ENCODE data around the gene CLEC12A. TPM values are rescaled to one million over a fixed set of nuclear protein-coding genes. Genes with fewer than 3 reads are reported as not detected.

Gene CLEC12A
- total and polyA plus RNA-seq, 10 donors: 5.4 to 59.5 (median 24.3) TPM

- Histone ChIP-seq H3K27me3 (replicated peaks in 1 of 7) (peaks cover 0 to 4% (median 0%) of the 10 kb centered on the region in 7 donors), H3K4me3 (peak within 1 kb of the TSS in 1 of 8 donors; percentile 22), H3K4me1 (peaks cover 0 to 9% (median 0%) of the 10 kb centered on the region in 6 donors), H3K36me3 (no peaks in the 10 kb centered on the region), H3K9me3 (peaks cover 0 to 6% (median 0%) of the 10 kb centered on the region in 8 donors), H3K27ac (peak within 1 kb of the TSS in 4 of 8 donors; percentile 5 to 47 (median 23))
- TF ChIP-seq POLR2A (IDR thresholded peaks at IDR 0.05): no peak
- TF ChIP-seq, protein P1, sequence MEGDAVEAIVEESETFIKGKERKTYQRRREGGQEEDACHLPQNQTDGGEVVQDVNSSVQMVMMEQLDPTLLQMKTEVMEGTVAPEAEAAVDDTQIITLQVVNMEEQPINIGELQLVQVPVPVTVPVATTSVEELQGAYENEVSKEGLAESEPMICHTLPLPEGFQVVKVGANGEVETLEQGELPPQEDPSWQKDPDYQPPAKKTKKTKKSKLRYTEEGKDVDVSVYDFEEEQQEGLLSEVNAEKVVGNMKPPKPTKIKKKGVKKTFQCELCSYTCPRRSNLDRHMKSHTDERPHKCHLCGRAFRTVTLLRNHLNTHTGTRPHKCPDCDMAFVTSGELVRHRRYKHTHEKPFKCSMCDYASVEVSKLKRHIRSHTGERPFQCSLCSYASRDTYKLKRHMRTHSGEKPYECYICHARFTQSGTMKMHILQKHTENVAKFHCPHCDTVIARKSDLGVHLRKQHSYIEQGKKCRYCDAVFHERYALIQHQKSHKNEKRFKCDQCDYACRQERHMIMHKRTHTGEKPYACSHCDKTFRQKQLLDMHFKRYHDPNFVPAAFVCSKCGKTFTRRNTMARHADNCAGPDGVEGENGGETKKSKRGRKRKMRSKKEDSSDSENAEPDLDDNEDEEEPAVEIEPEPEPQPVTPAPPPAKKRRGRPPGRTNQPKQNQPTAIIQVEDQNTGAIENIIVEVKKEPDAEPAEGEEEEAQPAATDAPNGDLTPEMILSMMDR (IDR thresholded peaks at IDR 0.05 in 8 of 11, conservative IDR thresholded peaks at IDR 0.05 in 3 of 11): no peak
- no peak for TF ChIP-seq POLR2AphosphoS5 (IDR thresholded peaks at IDR 0.05)
- DNase-seq: peak; percentile 73
- WGBS, 5 donors: 77 to 92% (median 87%) methylated on average over 14 of the region's 14 CpGs
- intact Hi-C loops (cut with DNase I; ENCODE audit: low total_unique reads): loop anchor here (5.0 kb wide), 1 partner anchor 107 kb away; no protein-coding TSS in a partner anchor
Measured at GRCh38 chr12:10030446-10030845, 59.2 kb downstream of the CLEC12A start, which contains the start of gene CLEC9A. TSS of gene CLEC9A (plus strand) at chr12:10030682. CDS start at chr12:10052688, 22,006 bp downstream.

- TF ChIP-seq POLR2AphosphoS5 (IDR thresholded peaks at IDR 0.05) (no peak), POLR2A (IDR thresholded peaks at IDR 0.05) (no peak)
- TF ChIP-seq, protein P1 (IDR thresholded peaks at IDR 0.05 in 8 of 11, conservative IDR thresholded peaks at IDR 0.05 in 3 of 11): no peak
- no peak for DNase-seq
- H3K4me3 ChIP-seq: no peak overlapping the region
- H3K4me1 ChIP-seq: peaks cover 0 to 9% (median 0%) of the 10 kb centered on the region in 6 donors
- 45 to 61% (median 55%) methylated on average over 4 of the region's 4 CpGs for WGBS, 5 donors
- H3K36me3 ChIP-seq: no peaks in the 10 kb centered on the region
- H3K9me3 ChIP-seq: peaks cover 0 to under 1% (median 0%) of the 10 kb centered on the region in 8 donors
- H3K27me3 ChIP-seq (replicated peaks in 1 of 7): peaks cover 0 to 4% (median 0%) of the 10 kb centered on the region in 7 donors
- intact Hi-C loops (cut with DNase I; ENCODE audit: low total_unique reads): loop anchor here (5.0 kb wide), 1 partner anchor 106 kb away; no protein-coding TSS in a partner anchor
- peak overlapping the region in 3 of 8 donors; percentile 10 to 47 (median 36) for H3K27ac ChIP-seq
Measured at GRCh38 chr12:10031321-10031720, 60.1 kb downstream of the CLEC12A start.

- H3K27ac ChIP-seq: peak overlapping the region in 2 of 8 donors; percentile 36 to 47
- TF ChIP-seq POLR2AphosphoS5 (IDR thresholded peaks at IDR 0.05) (no peak), POLR2A (IDR thresholded peaks at IDR 0.05) (no peak)
- TF ChIP-seq, protein P1 (IDR thresholded peaks at IDR 0.05 in 8 of 11, conservative IDR thresholded peaks at IDR 0.05 in 3 of 11): no peak
- intact Hi-C loops (cut with DNase I; ENCODE audit: low total_unique reads): loop anchor here (5.0 kb wide), 1 partner anchor 106 kb away; no protein-coding TSS in a partner anchor
Measured at GRCh38 chr12:10031771-10032175, 60.6 kb downstream of the CLEC12A start.

DNA sequence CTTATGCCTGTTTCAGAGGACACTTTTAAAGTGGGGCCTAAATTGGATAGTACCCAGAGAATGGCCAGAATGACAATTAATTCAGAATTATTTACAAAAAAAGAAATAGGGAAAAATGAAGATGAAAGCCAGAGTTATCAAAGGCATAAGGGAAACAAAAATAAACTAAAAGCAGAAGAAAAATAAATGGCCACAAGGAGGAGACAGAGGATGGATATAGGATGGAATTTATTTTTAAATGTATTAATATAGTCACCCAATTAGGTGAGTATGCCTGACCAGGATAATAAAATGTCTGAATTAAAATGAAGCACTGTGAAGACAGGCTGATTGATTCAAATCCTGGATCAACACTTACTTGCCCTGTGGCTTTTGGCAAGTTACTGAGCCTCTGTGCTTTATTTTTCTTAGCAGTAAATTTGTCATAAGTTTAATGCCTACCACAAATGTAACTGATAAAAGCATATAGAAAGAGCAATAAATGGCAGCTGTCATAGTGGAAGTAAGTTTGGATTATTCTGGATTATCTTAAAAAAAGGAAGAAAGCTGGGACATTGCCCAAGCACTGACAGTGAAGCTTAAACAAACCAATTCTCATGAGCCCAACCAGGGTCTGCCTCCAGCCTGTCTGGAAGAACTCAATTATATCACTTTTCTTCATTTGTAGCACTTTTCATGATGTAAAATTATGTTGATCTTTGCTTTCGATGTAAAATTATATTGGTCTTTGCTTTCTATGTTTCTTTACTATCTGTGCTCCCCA, 62.8 kb downstream of the CLEC12A start:
- DNase-seq: no peak
- intact Hi-C loops (cut with DNase I; ENCODE audit: low total_unique reads): loop anchor here (5.0 kb wide), 1 partner anchor 103 kb away; no protein-coding TSS in a partner anchor
- no peak for TF ChIP-seq POLR2AphosphoS5 (IDR thresholded peaks at IDR 0.05)
- TF ChIP-seq, protein P1 (IDR thresholded peaks at IDR 0.05 in 8 of 11, conservative IDR thresholded peaks at IDR 0.05 in 3 of 11): peak in 8 of 11 experiments; percentile 24 to 65 (median 54)
- H3K4me1 ChIP-seq: peaks cover 0 to 9% (median 0%) of the 10 kb centered on the region in 6 donors
- peak overlapping the region in 1 of 8 donors; percentile 7 for H3K27ac ChIP-seq
- peaks cover 0 to 4% (median 0%) of the 10 kb centered on the region in 7 donors for H3K27me3 ChIP-seq (replicated peaks in 1 of 7)
- H3K36me3 ChIP-seq: no peaks in the 10 kb centered on the region
- WGBS, 5 donors: 79 to 90% (median 87%) methylated on average over 1 of the region's 1 CpG
- H3K4me3 ChIP-seq: no peak overlapping the region
- no peaks in the 10 kb centered on the region for H3K9me3 ChIP-seq

More at GRCh38 chr12:10031771-10032175, 60.6 kb downstream of the CLEC12A start:
- DNase-seq: no peak
- no peaks in the 10 kb centered on the region for H3K36me3 ChIP-seq
- H3K4me1 ChIP-seq: peaks cover 0 to 9% (median 0%) of the 10 kb centered on the region in 6 donors
- H3K4me3 ChIP-seq: no peak overlapping the region
- peaks cover 0 to 4% (median 0%) of the 10 kb centered on the region in 7 donors for H3K27me3 ChIP-seq (replicated peaks in 1 of 7)
- H3K9me3 ChIP-seq: no peaks in the 10 kb centered on the region
- 64 to 82% (median 68%) methylated on average over 5 of the region's 5 CpGs for WGBS, 5 donors
